Lower lobe of right lung (tissue), 2 donors: ENCODE measurements around the gene MGARP. TPM values are rescaled to one million over a fixed set of nuclear protein-coding genes. Genes with fewer than 3 reads are reported as not detected.

Experiments used
- ATAC-seq, 2 donors: fragments of 200-7000 bp; cut with Tn5 transposase; one replicate each; pipeline ENCODE4 v1.9.1; 2020 to 2022; ENCODE audit warnings: mild to moderate bottlenecking in 2 of 2, moderate library complexity in 2 of 2
- DNase-seq: peaks from one replicate; pipeline ENCODE4 v3.0.0-alpha.2; 2020
- H3K27ac ChIP-seq: fragments of 200-600 bp; one replicate; pipeline ENCODE4 v1.8.0; 2022
- H3K27me3 ChIP-seq: fragments of 200-600 bp; one replicate; pipeline ENCODE4 v1.8.0; 2022; ENCODE audit warnings: low read depth
- H3K36me3 ChIP-seq: fragments of 200-600 bp; one replicate; pipeline ENCODE4 v1.8.0; 2022; ENCODE audit warnings: mild to moderate bottlenecking
- H3K4me1 ChIP-seq: fragments of 200-600 bp; one replicate; pipeline ENCODE4 v1.8.0; 2022
- H3K4me3 ChIP-seq: fragments of 200-600 bp; one replicate; pipeline ENCODE4 v1.8.0; 2022; ENCODE audit warnings: mild to moderate bottlenecking
- H3K9me3 ChIP-seq: fragments of 200-600 bp; one replicate; pipeline ENCODE4 v1.8.0; 2022
- CTCF ChIP-seq: fragments of 200-600 bp; IDR thresholded peaks from one replicate; pipeline ENCODE4 v1.8.0; 2022; ENCODE audit warnings: antibody characterized with exemption, mild to moderate bottlenecking
- intact Hi-C: fragments of 100-400 bp; cut with DNase I; formaldehyde crosslinking; loops from one replicate; pipeline ENCODE4 v1.11.0; 2022
- total RNA-seq: library from RNA; stranded (reverse); fragmentation: NEBNext Ultra II Directional; extraction: Animal tissue kit (Norgen Biotek cat#: 25700); gene quantifications from one replicate; pipeline ENCODE4 v1.2.1, GENCODE V29; 2021
- donor health status: DM: no; HTN: yes; CAD: no; lungs with severe emphysema.

MGARP gene
- total RNA-seq, 1 donor from 2014 or later, result not detected

DNA sequence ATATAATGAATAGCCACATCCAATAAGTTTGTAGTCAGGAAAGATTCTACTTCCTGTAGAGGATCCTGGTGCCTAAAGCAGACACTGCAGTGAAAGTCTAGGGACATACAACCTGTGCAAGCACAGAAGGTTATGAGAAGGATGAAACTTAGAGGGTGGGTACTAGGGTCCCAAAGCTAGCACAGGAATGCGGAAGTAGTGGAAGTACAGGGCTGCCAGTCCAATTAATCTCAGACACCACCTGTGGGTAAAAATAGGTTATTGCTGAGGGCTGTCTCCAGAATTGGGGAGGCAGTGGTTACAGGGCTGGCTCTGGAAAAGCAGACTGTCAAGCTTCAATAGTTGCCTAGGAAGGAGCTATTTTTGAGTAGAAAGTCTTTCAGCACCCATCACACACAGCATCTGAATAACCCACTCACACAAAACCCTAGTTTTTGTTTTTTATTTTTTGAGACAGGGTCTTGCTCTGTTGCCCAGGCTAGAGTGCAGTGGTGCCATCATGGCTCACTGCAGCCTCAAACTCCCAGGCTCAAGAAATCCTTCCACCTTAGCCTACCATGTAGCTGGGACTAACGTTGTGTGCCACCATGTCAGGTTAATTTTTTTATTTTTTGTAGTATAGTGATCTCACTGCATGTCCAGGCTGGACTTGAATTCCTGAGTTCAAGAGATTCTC lies 52.2 kb downstream of the MGARP start:
- intact Hi-C loops, result no loop called here
- Histone ChIP-seq H3K9me3 (no peaks in the 10 kb centered on the region), H3K4me3 (no peak overlapping the region), H3K36me3 (no peaks in the 10 kb centered on the region), H3K27me3 (no peaks in the 10 kb centered on the region), H3K4me1 (no peaks in the 10 kb centered on the region), H3K27ac (no peak overlapping the region)
- DNase-seq (no peak), ATAC-seq (peak in 1 of 2 donors; percentile 11)
- no peak for TF ChIP-seq CTCF

- no peak overlapping the region for H3K4me3 ChIP-seq
- no peaks in the 10 kb centered on the region for H3K36me3 ChIP-seq
- no peak for DNase-seq
- intact Hi-C loops, result no loop called here
- ATAC-seq, result no peak
- no peaks in the 10 kb centered on the region for H3K4me1 ChIP-seq
- TF ChIP-seq CTCF, result no peak
- H3K27me3 ChIP-seq, result no peaks in the 10 kb centered on the region
- H3K27ac ChIP-seq, result no peak overlapping the region
- H3K9me3 ChIP-seq, result no peaks in the 10 kb centered on the region
Observed at GRCh38 chr4:139223682-139224317, 56.2 kb downstream of the MGARP start.

- Histone ChIP-seq H3K27ac (no peak overlapping the region), H3K36me3 (no peaks in the 10 kb centered on the region), H3K4me3 (no peak overlapping the region), H3K27me3 (no peaks in the 10 kb centered on the region), H3K4me1 (no peaks in the 10 kb centered on the region), H3K9me3 (no peaks in the 10 kb centered on the region)
- DNase-seq (no peak), ATAC-seq (no peak)
- intact Hi-C loops, result no loop called here
- no peak for TF ChIP-seq CTCF
Observed at GRCh38 chr4:139222215-139222614, 57.8 kb downstream of the MGARP start.

DNA sequence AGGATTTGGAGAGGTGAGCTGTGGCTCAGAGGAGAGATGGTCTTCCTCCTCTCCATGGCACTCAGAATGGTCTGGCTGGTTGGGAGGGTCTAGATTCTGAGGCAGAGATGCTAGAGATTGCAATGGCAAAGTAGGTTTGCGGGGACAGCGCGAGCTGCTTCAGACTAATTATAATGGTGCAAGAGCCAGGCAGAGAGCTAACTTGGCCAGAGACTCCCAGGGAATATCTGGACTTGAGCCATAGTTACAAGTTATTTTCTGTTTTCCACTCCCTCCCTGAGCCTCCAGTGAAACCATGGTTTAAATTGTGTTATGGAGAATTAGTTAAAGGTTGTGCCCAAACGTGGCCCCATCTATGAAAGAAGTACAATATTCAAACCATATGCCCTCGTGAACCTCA lies 58.3 kb downstream of the MGARP start:
- Histone ChIP-seq H3K9me3 (no peaks in the 10 kb centered on the region), H3K4me3 (no peak overlapping the region), H3K4me1 (no peaks in the 10 kb centered on the region), H3K36me3 (no peaks in the 10 kb centered on the region), H3K27ac (no peak overlapping the region), H3K27me3 (no peaks in the 10 kb centered on the region)
- no peak for ATAC-seq
- TF ChIP-seq CTCF, result no peak
- DNase-seq, result no peak
- intact Hi-C loops, result no loop called here

DNA sequence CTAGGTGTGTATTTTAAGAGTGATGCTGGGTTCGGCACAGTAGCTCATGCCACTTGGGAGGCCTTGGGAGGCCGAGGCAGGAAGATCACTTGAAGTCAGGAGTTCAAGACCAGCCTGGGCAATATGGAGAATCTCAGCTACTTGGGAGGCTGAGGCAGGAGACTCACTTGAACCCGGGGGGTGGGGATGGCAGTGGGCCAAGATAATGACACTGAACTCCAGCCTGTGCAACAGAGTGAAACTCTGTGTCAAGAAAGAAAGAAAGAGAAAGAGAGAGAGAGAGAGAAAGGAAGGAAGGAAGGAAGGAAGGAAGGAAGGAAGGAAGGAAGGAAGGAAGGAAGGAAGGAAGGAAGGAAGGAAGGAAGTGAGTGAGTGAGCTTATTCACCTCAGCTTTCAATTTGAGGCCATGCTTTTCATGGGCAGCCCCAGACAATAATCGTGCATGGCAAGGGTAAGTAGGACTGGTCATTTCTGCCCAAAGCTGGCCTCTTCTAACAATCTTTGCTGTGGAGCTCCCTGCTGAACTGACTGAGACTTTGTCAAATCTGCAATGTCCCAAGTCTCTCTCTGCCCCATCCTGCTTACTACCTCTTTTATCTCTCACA lies 60.5 kb downstream of the MGARP start:
- peaks cover 4% of the 10 kb centered on the region for H3K4me1 ChIP-seq
- intact Hi-C loops, result no loop called here
- no peak for TF ChIP-seq CTCF
- no peak overlapping the region for H3K4me3 ChIP-seq
- H3K9me3 ChIP-seq, result no peaks in the 10 kb centered on the region
- H3K27ac ChIP-seq, result no peak overlapping the region
- DNase-seq, result no peak
- no peak for ATAC-seq
- no peaks in the 10 kb centered on the region for H3K36me3 ChIP-seq
- no peaks in the 10 kb centered on the region for H3K27me3 ChIP-seq

Other genes with a start within 250 kb of the MGARP start
- 54.0 TPM for gene ELF2, start 103.0 kb downstream of the MGARP start, total RNA-seq
- 31.2 TPM for gene NAA15, start 21.3 kb upstream of the MGARP start, total RNA-seq
- 52.0 TPM for gene NDUFC1, start 22.3 kb upstream of the MGARP start, total RNA-seq
- 11.1 TPM for gene RAB33B, start 173.9 kb upstream of the MGARP start, total RNA-seq